Measurements from ENCODE around the gene ELMO3.

DNA sequence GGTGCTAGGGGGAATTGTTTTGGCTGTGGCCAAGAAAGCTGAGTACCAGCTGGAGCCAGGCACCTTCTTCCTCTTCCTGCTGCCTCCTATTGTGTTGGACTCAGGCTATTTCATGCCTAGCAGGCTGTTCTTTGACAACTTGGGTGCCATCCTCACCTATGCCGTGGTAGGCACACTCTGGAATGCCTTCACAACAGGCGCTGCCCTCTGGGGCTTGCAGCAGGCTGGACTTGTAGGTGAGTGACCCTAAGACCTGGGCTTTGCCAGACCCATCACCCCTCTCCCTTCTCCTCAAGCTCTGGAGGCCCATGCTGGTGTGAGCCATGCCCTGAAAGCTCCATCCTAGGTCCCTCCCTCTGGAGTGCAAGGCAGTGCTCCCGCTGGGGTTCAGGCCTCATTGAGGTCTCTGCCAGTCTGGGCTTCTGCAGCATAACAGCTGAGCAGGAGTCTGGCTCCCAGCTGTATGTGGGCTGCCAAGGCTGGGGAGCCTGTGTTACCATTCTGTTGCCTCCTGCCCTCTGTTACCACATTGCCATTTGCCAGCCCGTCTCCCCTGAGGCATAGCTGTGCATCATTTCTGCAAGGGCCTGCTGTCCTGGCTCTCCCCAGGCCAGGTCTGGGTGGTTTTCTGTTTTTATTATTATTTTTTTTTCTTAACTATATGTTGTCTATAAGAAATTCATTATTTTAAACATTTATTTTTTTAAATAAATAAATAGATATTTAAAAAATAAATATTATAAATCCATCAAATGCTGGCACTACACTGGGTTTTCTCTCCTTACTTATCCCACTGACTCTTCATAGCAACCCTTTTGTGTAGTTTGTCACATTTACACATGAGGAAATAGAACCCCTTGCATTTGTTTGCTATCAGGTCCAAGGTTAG lies 53.9 kb downstream of the ELMO3 start:
- TF ChIP-seq CTCF (IDR thresholded peaks at IDR 0.05) (no peak), EZH2 (IDR thresholded peaks at IDR 0.05) (no peak), EZH2phosphoT487 (IDR thresholded peaks at IDR 0.05) (no peak)

Measured in neural progenitor cell (in vitro differentiated cells).